B cell (primary cell): ENCODE results near the gene PCDHGA9.

Experiments used
- EZH2 ChIP-seq: IDR thresholded peaks from 2 replicates; pipeline ENCODE4 v1.6.1; 2012; ENCODE audit warnings: borderline replicate concordance, low read depth, mild to moderate bottlenecking, moderate library complexity, low read length; ENCODE audit not compliant: insufficient read depth, poor library complexity, severe bottlenecking
- TF ChIP-seq, protein P1 (sequence below): fragments of 200-600 bp; IDR thresholded peaks from one replicate; pipeline ENCODE4 v1.8.0; 2022; ENCODE audit warnings: antibody characterized with exemption, mild to moderate bottlenecking

DNA sequence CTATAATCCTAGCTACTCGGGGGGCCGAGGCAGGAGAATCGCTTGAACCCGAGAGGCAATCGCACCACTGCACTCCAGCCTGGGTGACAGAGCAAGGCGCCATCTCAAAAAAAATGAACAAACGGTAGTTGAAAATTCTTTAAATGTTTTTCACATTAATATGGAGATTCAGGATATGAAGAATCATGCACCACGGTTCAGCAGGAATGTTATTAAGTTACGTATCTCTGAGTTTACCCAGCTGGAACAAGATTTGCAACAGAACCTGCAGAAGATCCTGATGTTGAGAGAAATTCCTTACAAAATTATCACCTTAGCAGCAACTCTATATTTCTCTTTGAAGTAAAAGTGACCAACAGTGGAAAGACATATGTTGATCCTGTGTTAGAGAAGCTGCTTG is 37.8 kb downstream of the PCDHGA9 start:
- TF ChIP-seq, protein P1, sequence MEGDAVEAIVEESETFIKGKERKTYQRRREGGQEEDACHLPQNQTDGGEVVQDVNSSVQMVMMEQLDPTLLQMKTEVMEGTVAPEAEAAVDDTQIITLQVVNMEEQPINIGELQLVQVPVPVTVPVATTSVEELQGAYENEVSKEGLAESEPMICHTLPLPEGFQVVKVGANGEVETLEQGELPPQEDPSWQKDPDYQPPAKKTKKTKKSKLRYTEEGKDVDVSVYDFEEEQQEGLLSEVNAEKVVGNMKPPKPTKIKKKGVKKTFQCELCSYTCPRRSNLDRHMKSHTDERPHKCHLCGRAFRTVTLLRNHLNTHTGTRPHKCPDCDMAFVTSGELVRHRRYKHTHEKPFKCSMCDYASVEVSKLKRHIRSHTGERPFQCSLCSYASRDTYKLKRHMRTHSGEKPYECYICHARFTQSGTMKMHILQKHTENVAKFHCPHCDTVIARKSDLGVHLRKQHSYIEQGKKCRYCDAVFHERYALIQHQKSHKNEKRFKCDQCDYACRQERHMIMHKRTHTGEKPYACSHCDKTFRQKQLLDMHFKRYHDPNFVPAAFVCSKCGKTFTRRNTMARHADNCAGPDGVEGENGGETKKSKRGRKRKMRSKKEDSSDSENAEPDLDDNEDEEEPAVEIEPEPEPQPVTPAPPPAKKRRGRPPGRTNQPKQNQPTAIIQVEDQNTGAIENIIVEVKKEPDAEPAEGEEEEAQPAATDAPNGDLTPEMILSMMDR: no peak
- TF ChIP-seq EZH2: no peak
